HepG2 (cell line): Measurements from ENCODE around the gene MRPL2. TPM values are rescaled to one million over a fixed set of nuclear protein-coding genes. Genes with fewer than 3 reads are reported as not detected.

Experiments
- ELF3 ChIP-seq: IDR thresholded peaks from 2 replicates; pipeline ENCODE4 v1.6.1; 2016; ENCODE audit warnings: missing genetic modification reagents, missing compliant biosample characterization
- FOXA3 ChIP-seq: IDR thresholded peaks from 2 replicates; pipeline ENCODE4 v1.6.1; 2016; ENCODE audit warnings: missing genetic modification reagents, missing compliant biosample characterization
- HOXA9 ChIP-seq: sonication (generic); formaldehyde crosslinking; IDR thresholded peaks from 2 replicates; pipeline ENCODE4 v1.8.1; 2022; ENCODE audit warnings: missing genetic modification reagents, mild to moderate bottlenecking, moderate library complexity, borderline replicate concordance
- KAT7 ChIP-seq: IDR thresholded peaks from 2 replicates; pipeline ENCODE4 v1.6.1; 2018; ENCODE audit warnings: borderline replicate concordance, missing compliant biosample characterization
- KDM5A ChIP-seq: fragments of 200-600 bp; sonication (generic); IDR thresholded peaks from 2 replicates; pipeline ENCODE4 v1.7.0; 2018; ENCODE audit warnings: antibody characterized with exemption, mild to moderate bottlenecking, low read length, borderline replicate concordance
- NFKB2 ChIP-seq: sonication (generic); formaldehyde crosslinking; IDR thresholded peaks from 2 replicates; pipeline ENCODE4 v1.4.0; 2020; ENCODE audit warnings: missing genetic modification reagents, borderline replicate concordance
- SMARCE1 ChIP-seq: fragments of 450-650 bp; IDR thresholded peaks from 2 replicates; pipeline ENCODE4 v1.6.1; 2017; ENCODE audit warnings: borderline replicate concordance
- ZFP90 ChIP-seq: sonication (generic); formaldehyde crosslinking; IDR thresholded peaks from 2 replicates; pipeline ENCODE4 v1.8.0; 2022; ENCODE audit warnings: missing genetic modification reagents, mild to moderate bottlenecking, inconsistent platforms, borderline replicate concordance
- ZNF367 ChIP-seq: sonication (generic); formaldehyde crosslinking; IDR thresholded peaks from 2 replicates; pipeline ENCODE4 v1.4.0; 2020; ENCODE audit warnings: missing genetic modification reagents, borderline replicate concordance
- ZNF382 ChIP-seq: sonication (generic); formaldehyde crosslinking; IDR thresholded peaks from 2 replicates; pipeline ENCODE4 v1.5.0; 2020; ENCODE audit warnings: missing genetic modification reagents, mild to moderate bottlenecking, borderline replicate concordance
- ZNF552 ChIP-seq: sonication (generic); formaldehyde crosslinking; IDR thresholded peaks from 2 replicates; pipeline ENCODE4 v1.9.0; 2022; ENCODE audit warnings: missing genetic modification reagents, mild to moderate bottlenecking, borderline replicate concordance
- ZNF562 ChIP-seq: sonication (generic); formaldehyde crosslinking; IDR thresholded peaks from 2 replicates; pipeline ENCODE4 v1.8.0; 2022; ENCODE audit warnings: missing genetic modification reagents, borderline replicate concordance
- ZNF616 ChIP-seq: sonication (generic); formaldehyde crosslinking; IDR thresholded peaks from 2 replicates; pipeline ENCODE4 v1.5.0; 2020; ENCODE audit warnings: low read depth, mild to moderate bottlenecking, missing genetic modification reagents
- ZNF644 ChIP-seq: IDR thresholded peaks from 2 replicates; pipeline ENCODE4 v1.6.1; 2016; ENCODE audit warnings: low read depth
- ZSCAN9 ChIP-seq: IDR thresholded peaks from 2 replicates; pipeline ENCODE4 v1.6.1; 2016; ENCODE audit warnings: borderline replicate concordance
- polyA plus RNA-seq, 8 experiments: library from polyadenylated mRNA; depleted of rRNA in 3 of 8; stranded (reverse) in 7 of 8; unstranded in 1 of 8; fragments of >200 nt; fragmentation: Illumina TruSeq in 4 of 8; extraction: Trizol in 4 of 8; gene quantifications; 2 replicates each; pipeline versions ENCODE4 v1.2.1 to v1.2.3, GENCODE V29; 2011 to 2016; ENCODE audit warnings: low read depth in 4 of 8, missing spikeins in 1 of 8, mixed read lengths in 1 of 8; ENCODE audit not compliant: insufficient read depth in 1 of 8
- total RNA-seq, 5 experiments: library from RNA; depleted of rRNA; stranded (reverse); fragments of >200 nt; fragmentation: Illumina TruSeq; extraction: Trizol; gene quantifications; 2 replicates each; pipeline ENCODE4 v1.2.3, GENCODE V29; 2016; ENCODE audit warnings: low read depth in 1 of 5
- TF ChIP-seq, protein P1 (sequence below): sonication (generic); formaldehyde crosslinking; IDR thresholded peaks from 2 replicates; pipeline ENCODE4 v1.4.0; 2020; ENCODE audit warnings: missing genetic modification reagents, borderline replicate concordance
- TF ChIP-seq, protein P2 (sequence below): sonication (generic); formaldehyde crosslinking; IDR thresholded peaks from 2 replicates; pipeline ENCODE4 v1.4.0; 2020; ENCODE audit warnings: missing genetic modification reagents
- TF ChIP-seq, protein P3 (sequence below): sonication (generic); formaldehyde crosslinking; IDR thresholded peaks from 2 replicates; pipeline ENCODE4 v1.8.0; 2022; ENCODE audit warnings: mild to moderate bottlenecking, missing genetic modification reagents, moderate library complexity
- TF ChIP-seq, protein P4 (sequence below): sonication (generic); formaldehyde crosslinking; IDR thresholded peaks from 2 replicates; pipeline ENCODE4 v1.9.0; 2021; ENCODE audit warnings: missing genetic modification reagents, borderline replicate concordance

MRPL2 gene
- total and polyA plus RNA-seq, 2 of the 13 experiments (the other 11 are each of a cell fraction or from before 2014, with no cell fraction given), result 56.8 to 65.6 TPM

DNA sequence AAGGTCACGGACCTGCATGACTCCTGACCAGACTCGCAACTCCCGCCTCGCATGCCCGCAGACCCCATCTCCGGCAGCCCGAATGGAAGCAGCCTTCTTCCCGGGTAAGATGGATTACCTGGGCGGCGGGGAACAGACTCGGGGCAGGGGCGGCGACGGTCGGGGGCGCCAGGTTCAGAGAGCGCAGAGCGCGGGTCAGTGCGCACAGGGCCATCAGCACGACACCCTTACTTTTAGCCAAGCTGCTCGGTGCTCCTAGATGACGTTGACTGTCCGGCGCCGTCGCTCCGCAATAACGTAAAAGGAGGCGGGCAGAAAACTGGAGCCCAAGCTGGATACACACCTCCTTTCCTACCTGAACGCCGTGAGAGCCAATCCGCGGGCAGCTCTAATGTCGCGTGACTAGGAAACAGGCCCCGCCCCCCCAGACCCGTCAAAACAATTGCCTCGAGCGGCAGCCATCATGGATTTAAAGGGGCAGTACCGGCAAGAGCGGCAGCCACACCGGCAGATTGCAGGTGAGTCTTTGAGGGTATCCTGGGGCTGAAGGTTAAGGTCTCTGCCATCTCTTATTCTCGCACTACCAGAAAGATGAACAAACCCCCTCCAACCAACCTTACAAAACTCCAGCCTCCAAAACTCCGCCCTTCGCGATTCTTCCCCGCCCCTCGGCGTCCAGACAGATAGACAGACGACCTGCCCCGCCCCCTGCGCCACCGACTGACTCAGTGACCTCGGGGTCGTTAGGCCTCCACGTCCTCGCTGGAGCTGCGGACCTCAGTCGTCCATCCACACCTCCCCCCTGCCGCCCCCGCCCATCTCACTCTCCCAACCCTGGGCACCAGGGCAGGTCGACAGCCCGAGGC lies at the start of gene MRPL2, which contains the start of gene KLC4 (continued):
- TF ChIP-seq, protein P1, sequence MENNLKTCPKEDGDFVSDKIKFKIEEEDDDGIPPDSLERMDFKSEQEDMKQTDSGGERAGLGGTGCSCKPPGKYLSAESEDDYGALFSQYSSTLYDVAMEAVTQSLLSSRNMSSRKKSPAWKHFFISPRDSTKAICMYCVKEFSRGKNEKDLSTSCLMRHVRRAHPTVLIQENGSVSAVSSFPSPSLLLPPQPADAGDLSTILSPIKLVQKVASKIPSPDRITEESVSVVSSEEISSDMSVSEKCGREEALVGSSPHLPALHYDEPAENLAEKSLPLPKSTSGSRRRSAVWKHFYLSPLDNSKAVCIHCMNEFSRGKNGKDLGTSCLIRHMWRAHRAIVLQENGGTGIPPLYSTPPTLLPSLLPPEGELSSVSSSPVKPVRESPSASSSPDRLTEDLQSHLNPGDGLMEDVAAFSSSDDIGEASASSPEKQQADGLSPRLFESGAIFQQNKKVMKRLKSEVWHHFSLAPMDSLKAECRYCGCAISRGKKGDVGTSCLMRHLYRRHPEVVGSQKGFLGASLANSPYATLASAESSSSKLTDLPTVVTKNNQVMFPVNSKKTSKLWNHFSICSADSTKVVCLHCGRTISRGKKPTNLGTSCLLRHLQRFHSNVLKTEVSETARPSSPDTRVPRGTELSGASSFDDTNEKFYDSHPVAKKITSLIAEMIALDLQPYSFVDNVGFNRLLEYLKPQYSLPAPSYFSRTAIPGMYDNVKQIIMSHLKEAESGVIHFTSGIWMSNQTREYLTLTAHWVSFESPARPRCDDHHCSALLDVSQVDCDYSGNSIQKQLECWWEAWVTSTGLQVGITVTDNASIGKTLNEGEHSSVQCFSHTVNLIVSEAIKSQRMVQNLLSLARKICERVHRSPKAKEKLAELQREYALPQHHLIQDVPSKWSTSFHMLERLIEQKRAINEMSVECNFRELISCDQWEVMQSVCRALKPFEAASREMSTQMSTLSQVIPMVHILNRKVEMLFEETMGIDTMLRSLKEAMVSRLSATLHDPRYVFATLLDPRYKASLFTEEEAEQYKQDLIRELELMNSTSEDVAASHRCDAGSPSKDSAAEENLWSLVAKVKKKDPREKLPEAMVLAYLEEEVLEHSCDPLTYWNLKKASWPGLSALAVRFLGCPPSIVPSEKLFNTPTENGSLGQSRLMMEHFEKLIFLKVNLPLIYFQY (CRISPR knock-in tag), result peak; percentile 27; the same call in 1 of the 2 replicates
- TF ChIP-seq ZNF644, result no peak
- no peak for TF ChIP-seq ZFP90
- peak; percentile 99 for TF ChIP-seq KDM5A
- TF ChIP-seq, protein P2, sequence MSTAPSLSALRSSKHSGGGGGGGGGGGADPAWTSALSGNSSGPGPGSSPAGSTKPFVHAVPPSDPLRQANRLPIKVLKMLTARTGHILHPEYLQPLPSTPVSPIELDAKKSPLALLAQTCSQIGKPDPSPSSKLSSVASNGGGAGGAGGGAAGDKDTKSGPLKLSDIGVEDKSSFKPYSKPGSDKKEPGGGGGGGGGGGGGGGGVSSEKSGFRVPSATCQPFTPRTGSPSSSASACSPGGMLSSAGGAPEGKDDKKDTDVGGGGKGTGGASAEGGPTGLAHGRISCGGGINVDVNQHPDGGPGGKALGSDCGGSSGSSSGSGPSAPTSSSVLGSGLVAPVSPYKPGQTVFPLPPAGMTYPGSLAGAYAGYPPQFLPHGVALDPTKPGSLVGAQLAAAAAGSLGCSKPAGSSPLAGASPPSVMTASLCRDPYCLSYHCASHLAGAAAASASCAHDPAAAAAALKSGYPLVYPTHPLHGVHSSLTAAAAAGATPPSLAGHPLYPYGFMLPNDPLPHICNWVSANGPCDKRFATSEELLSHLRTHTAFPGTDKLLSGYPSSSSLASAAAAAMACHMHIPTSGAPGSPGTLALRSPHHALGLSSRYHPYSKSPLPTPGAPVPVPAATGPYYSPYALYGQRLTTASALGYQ, result peak; percentile 84
- TF ChIP-seq ZNF616 (CRISPR knock-in tag), result no peak
- no peak for TF ChIP-seq ZNF382 (CRISPR knock-in tag)
- peak; percentile 27 for TF ChIP-seq ELF3 (CRISPR knock-in tag)
- 0 out of 2 replicates have a peak, but pooled peaks have one; percentile 80 for TF ChIP-seq KAT7 (CRISPR knock-in tag)
- peak; percentile 67 for TF ChIP-seq FOXA3 (CRISPR knock-in tag)
- no peak for TF ChIP-seq ZSCAN9 (CRISPR knock-in tag)
- TF ChIP-seq HOXA9 (CRISPR knock-in tag), result no peak
- no peak for TF ChIP-seq ZNF552 (CRISPR knock-in tag)
- no peak for TF ChIP-seq SMARCE1
- TF ChIP-seq, protein P3, sequence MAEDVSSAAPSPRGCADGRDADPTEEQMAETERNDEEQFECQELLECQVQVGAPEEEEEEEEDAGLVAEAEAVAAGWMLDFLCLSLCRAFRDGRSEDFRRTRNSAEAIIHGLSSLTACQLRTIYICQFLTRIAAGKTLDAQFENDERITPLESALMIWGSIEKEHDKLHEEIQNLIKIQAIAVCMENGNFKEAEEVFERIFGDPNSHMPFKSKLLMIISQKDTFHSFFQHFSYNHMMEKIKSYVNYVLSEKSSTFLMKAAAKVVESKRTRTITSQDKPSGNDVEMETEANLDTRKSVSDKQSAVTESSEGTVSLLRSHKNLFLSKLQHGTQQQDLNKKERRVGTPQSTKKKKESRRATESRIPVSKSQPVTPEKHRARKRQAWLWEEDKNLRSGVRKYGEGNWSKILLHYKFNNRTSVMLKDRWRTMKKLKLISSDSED (CRISPR knock-in tag), result no peak
- TF ChIP-seq, protein P4, sequence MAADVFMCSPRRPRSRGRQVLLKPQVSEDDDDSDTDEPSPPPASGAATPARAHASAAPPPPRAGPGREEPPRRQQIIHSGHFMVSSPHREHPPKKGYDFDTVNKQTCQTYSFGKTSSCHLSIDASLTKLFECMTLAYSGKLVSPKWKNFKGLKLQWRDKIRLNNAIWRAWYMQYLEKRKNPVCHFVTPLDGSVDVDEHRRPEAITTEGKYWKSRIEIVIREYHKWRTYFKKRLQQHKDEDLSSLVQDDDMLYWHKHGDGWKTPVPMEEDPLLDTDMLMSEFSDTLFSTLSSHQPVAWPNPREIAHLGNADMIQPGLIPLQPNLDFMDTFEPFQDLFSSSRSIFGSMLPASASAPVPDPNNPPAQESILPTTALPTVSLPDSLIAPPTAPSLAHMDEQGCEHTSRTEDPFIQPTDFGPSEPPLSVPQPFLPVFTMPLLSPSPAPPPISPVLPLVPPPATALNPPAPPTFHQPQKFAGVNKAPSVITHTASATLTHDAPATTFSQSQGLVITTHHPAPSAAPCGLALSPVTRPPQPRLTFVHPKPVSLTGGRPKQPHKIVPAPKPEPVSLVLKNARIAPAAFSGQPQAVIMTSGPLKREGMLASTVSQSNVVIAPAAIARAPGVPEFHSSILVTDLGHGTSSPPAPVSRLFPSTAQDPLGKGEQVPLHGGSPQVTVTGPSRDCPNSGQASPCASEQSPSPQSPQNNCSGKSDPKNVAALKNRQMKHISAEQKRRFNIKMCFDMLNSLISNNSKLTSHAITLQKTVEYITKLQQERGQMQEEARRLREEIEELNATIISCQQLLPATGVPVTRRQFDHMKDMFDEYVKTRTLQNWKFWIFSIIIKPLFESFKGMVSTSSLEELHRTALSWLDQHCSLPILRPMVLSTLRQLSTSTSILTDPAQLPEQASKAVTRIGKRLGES (CRISPR knock-in tag), result no peak
- no peak for TF ChIP-seq ZNF562
- no peak; the same call in 1 of the 2 replicates for TF ChIP-seq NFKB2 (CRISPR knock-in tag)
- TF ChIP-seq ZNF367 (CRISPR knock-in tag), result peak; percentile 68; the same call in 1 of the 2 replicates
